NB4 (cell line): ENCODE data around the gene FAM177A1.

Source experiments
- CTCF ChIP-seq: IDR thresholded peaks from one replicate; pipeline ENCODE4 v1.5.1; 2012; ENCODE audit warnings: low read depth, low read length
- MAX ChIP-seq: IDR thresholded peaks from 2 replicates; pipeline ENCODE4 v1.6.1; 2011; ENCODE audit warnings: low read depth, low read length
- MYC ChIP-seq: IDR thresholded peaks from 2 replicates; pipeline ENCODE4 v1.6.1; 2011; ENCODE audit warnings: low read depth, low read length
- POLR2A ChIP-seq: IDR thresholded peaks from 2 replicates; pipeline ENCODE4 v1.6.1; 2011; ENCODE audit warnings: mild to moderate bottlenecking; ENCODE audit not compliant: insufficient read length; ENCODE audit errors: extremely low read depth

GRCh38 chr14:35028435-35028834 lies 17.6 kb upstream of the FAM177A1 start:
- TF ChIP-seq CTCF, result no peak
- TF ChIP-seq POLR2A, result no peak
- no peak for TF ChIP-seq MAX
- no peak for TF ChIP-seq MYC
